Occipital lobe (tissue), 2 donors: ENCODE data around the gene LXN. TPM values are rescaled to one million over a fixed set of nuclear protein-coding genes. Genes with fewer than 3 reads are reported as not detected.
A peak's percentile ranks its signal among the peaks of the same experiment; 100 is the strongest.
"Not testable (repeated sequence)": the region's sequence is repeated elsewhere in the genome, so short reads cannot be mapped to it uniquely, and the experiment has no call there.

ENCODE experiments used
- DNase-seq: peaks from one replicate; lab custom pipeline; 2025; lab: John Stamatoyannopoulos, UW
- total RNA-seq: library from RNA; depleted of rRNA; stranded (reverse); fragments of >200 nt; gene quantifications from one replicate; pipeline ENCODE4 v1.2.3, GENCODE V29; 2014

Gene LXN, protein sequence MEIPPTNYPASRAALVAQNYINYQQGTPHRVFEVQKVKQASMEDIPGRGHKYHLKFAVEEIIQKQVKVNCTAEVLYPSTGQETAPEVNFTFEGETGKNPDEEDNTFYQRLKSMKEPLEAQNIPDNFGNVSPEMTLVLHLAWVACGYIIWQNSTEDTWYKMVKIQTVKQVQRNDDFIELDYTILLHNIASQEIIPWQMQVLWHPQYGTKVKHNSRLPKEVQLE
- 10.5 TPM for total RNA-seq

DNA sequence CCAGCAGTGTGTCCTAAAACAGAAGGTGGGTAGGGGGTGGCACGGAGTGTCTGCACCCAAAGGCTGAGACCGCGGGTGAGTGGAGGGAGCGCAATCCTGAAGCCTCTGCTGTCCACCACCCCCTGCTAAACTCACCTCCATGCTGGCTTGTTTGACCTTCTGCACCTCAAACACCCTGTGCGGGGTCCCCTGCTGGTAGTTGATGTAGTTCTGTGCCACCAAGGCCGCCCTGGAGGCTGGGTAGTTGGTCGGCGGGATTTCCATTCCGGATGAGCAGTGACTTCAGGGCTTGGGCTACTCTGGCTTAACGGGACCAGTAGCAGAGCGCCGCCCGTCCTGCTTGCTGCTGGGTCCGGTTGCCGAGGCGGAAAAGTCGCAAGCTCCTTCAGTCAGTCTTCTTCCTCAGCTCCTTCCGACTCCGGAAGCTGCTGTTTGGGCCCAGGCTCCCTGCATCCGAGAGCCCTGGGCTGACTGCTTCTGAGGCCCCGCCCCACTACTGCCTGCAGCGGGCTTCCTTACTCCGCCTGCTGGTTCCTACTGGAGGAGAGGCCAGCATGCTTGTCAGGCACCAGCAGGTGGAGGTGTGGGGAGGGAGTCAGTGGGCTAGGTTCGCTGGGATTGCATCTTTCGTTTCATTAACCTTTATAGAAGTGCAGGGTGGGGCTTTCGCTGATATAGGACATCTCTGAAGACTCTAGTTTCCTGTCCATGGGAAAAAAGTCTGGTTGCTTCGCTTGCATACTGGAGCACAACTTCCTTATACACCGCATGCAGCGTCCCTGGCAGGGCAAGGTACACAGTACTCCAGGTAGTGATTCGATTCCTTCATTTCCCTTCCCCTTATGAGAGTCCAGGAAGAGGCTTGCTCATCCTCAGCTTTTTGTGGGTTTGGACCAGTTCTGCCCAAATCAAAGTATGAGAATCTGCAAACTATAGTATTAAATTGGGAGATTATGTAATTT lies at the start of gene LXN:
Gene LXN (minus strand): TSS at position 434 of the 962 bp plus-strand sequence. CDS start 170 bp downstream, at position 264.
- peak; percentile 53 for DNase-seq

- no peak for DNase-seq
Observed at GRCh38 chr3:158722108-158722507, 49.7 kb upstream of the LXN start.

DNA sequence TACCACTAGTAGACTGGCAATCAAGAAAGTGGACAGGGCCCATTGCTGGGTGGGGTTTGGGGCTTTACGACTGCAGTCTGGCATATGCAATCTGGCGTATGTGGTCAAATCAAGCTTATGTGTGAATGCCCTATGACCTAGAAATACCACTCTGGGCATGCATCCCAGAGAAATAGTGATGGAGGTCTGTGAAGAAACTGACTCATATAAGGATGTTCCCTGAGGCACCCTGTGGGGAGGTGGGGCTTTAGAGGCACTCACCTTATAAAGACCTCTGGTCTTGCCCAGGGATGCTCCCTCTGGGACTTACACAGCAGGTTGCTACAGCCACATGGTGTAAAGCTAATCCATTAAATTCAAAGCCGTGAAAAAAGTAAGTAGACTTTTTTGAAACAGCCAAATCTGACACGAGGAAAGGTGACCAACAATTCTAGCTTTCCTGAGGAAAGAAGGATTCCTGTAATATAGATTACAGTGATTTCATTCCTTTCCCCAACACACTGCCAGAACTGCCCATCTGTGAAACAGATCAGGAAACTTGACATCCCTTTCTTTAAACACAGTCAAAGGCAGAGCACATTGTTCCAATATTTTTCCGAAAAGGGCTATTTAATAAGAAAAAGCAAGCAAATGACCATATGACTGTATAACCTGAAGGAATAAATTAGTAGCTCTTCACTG lies 46.2 kb upstream of the LXN start:
- no peak for DNase-seq

DNA sequence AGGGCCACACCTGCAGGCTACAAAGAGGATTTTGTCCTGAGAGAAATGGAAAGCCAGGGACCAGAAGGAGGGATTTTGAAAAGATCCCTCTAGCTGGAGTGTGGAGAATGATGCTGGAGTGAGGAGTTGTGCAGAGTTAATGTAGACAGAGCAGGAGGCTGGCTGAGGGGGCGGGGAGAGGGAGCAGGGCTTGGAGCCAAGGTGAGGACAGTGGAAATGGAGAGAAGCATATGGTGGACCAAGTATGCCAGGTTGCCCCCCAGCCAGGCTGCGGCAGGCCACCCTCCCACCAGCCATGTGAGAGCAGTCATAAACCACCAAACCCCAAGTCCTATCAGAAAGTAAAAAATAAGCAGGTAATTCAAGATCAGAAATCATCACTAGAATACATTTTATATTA lies 45.1 kb upstream of the LXN start:
- DNase-seq = no peak

DNA sequence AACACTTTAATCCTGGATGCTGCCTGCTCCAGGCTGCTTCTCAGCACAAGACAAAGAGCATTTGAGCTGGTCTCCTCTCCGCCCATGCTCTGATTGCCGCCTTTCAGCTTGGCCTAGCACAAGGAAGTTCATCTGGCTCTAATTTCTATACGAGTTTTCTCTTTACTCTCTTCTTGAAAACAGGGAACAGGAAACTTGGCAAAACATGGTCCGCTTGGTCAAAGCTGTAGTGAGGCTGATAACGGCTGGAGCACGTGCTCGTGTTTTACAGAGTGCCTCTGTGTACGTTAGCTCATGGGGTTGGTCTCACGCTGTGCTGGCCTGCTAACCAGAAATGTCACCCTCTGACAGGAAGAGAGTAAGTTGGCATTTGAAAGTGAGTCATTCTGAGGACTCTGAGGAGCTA lies 40.6 kb upstream of the LXN start:
- DNase-seq = no peak

DNA sequence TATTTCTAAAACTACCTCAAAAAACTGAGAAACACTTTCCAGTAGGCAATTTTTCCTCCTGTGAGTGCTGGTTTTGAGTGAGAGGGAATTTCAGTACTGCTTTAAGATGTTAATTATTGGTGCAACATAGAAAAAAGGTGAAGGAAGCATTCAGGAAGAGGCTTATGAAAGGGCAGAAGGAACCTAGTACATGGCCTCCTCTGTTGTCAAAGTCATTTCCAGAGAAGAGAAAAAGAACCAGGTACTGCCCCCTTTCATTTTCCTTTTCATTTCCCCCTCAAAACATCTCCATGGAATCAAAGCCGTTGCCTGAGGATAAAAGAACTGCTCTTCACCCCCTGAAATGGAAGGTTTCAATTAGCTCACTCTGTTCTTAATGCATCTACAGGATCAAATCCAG lies 40.0 kb upstream of the LXN start:
- DNase-seq = no peak

- no peak for DNase-seq
Observed at GRCh38 chr3:158711886-158712285, 39.4 kb upstream of the LXN start.

- no peak for DNase-seq
Observed at GRCh38 chr3:158710601-158711000, 38.2 kb upstream of the LXN start.

- DNase-seq = no peak
Observed at GRCh38 chr3:158709666-158710083, 37.2 kb upstream of the LXN start.

GRCh38 chr3:158703566-158703965 lies 31.1 kb upstream of the LXN start:
- DNase-seq = no peak

GRCh38 chr3:158702815-158703481 lies 30.5 kb upstream of the LXN start:
- no peak for DNase-seq

DNA sequence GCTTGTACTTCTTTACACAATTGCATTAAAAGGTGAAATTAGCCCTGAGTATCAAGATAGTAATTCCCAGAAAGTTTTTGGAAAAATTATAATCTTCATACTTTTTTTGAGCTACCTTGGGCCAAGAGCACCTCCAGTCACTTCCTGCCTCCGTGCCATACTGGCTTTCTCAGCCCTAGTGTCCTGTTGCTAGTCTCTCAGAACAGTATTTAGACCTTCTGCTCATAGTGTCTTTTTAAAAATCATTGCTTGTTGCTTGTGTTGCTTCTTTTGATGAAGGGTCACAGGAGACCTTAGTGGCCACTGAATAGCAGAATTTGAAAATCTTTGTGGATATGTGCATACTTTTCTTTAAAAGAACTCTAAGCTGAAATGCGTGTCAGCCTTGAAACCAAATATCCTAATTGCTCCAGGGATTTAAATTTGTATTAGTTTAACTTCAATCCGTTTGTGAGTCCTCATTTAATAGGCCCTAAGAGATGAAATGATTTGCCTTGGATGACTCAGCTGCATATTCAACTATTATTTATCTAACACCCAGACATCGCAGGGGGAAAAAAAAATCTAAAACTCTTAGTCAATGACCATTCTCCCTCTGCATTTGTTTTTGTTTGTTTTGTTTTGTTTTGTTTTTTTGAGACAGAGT lies 29.1 kb upstream of the LXN start:
- no peak for DNase-seq

DNA sequence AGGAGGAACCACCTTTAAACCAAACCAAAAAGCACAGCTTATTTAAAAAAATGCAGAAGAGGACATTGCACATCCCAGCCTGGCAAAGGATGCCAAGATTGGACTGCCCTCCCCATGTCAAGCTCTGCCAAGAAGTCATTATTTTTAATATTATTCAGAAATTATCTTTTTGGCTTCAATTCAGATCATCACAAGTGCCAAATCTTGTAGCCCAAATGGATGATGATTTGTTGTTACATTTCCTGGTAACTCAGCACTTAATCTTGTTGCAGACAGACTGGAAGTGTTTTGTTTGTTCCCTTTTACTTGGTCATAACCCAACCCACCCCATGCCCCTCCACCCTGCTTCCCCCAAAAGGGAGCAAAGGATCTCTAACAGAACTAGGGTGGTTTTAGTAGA lies 28.1 kb upstream of the LXN start:
- DNase-seq = no peak

GRCh38 chr3:158696618-158697017 lies 24.2 kb upstream of the LXN start:
- no peak for DNase-seq

DNA sequence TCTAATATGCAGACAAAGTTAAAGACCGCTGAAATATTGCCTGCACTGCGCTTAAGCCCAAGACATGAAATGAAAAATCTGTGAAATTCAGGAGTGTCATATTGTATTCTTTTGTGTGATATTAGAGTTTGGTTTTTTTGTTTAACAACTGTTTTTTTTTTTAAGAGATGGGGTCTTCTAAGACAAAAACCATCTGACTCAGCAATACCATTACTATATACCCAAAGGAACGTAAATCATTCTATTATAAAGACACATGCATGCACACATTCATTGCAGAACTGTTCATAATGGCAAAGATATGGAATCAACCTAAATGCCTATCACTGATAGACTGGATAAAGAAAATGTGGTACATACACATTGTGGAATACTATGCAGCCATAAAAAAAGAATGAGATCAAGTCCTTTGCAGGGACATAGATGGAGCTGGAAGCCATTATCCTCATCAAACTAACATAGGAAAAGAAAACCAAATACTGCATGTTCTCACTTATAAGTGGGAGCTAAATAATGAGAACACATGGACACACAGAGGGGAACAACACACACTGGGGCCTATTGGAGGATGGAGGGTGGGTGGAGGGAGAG lies 21.5 kb upstream of the LXN start:
- DNase-seq = not testable (repeated sequence)

GRCh38 chr3:158685159-158685558 lies 12.7 kb upstream of the LXN start:
- no peak for DNase-seq

DNA sequence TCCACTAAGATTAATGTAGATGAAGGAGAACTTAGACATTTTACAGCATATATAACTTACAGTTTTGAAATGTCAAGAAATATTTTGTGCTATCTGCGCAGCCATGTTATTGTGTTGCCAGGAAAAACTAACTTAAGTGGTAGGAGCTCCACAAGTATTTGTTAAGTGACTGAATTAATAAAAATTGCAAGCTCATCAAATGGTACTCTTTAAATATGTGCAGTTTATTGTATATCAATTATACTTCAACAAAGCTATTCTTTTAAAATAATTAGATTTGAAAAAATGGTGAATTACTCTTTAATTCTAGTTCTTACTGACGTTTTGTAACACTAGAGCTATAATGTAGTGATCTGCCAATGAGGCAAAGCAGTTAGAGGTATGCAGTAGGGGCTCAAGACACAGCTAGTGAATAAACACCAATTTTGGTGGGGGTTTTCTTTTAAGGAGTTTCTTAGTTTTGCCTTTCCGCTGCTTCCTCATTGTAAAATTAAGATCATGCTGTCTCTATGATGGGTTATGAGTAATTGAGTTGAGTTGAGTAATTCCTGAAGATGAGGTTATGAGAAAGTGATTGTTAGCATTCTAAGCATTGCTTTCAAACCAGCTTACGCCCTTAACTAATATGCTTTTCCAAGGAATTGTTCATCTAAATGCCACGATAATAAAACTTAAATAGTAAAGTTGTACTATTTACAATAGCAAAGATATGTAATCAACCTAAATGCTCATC lies 10.9 kb upstream of the LXN start:
- DNase-seq = no peak

GRCh38 chr3:158680861-158681260 lies 8.4 kb upstream of the LXN start:
- DNase-seq = no peak

GRCh38 chr3:158679547-158680000 lies 7.1 kb upstream of the LXN start:
- DNase-seq = no peak

- no peak for DNase-seq
Observed at GRCh38 chr3:158678687-158679086, 6.2 kb upstream of the LXN start.
